Activated CD4-positive, alpha-beta T cell treated with anti-CD3 and anti-CD28 coated beads, Interleukin-2, Interleukin-4, amounts not matched to agents 100 ng/mL and 50 ng/mL, durations not matched to agents 16 hours and 8 hours (primary cell): ENCODE results near the gene CSNK2A3.
A peak's percentile ranks its signal among the peaks of the same experiment; 100 is the strongest.

Source experiments
- DNase-seq: peaks from one replicate; pipeline ENCODE4 v3.0.0-alpha.2; 2020; ENCODE audit warnings: low spot score

Gene CSNK2A3

GRCh38 chr11:11335043-11335442, 18.0 kb downstream of the CSNK2A3 start:
- no peak for DNase-seq

- no peak for DNase-seq
These were observed 18.4 kb downstream of the CSNK2A3 start for GRCh38 chr11:11334607-11335006.

GRCh38 chr11:11332141-11332710, 20.8 kb downstream of the CSNK2A3 start:
- no peak for DNase-seq

GRCh38 chr11:11329062-11329806, 23.8 kb downstream of the CSNK2A3 start:
- DNase-seq = peak; percentile 14

GRCh38 chr11:11324090-11324489, 29.0 kb downstream of the CSNK2A3 start:
- DNase-seq = no peak

- DNase-seq = no peak
These were observed 30.9 kb downstream of the CSNK2A3 start for GRCh38 chr11:11322101-11322500.

- no peak for DNase-seq
These were observed 32.2 kb downstream of the CSNK2A3 start for GRCh38 chr11:11320825-11321224.

GRCh38 chr11:11318961-11319360, 34.1 kb downstream of the CSNK2A3 start:
- no peak for DNase-seq

- no peak for DNase-seq
These were observed 34.6 kb downstream of the CSNK2A3 start for GRCh38 chr11:11318461-11318860.

GRCh38 chr11:11316651-11317230, 36.3 kb downstream of the CSNK2A3 start:
- no peak for DNase-seq

- DNase-seq = no peak
These were observed 39.0 kb downstream of the CSNK2A3 start for GRCh38 chr11:11313902-11314692.

- DNase-seq = no peak
These were observed 39.6 kb downstream of the CSNK2A3 start for GRCh38 chr11:11313426-11313825.

GRCh38 chr11:11312738-11313137, 40.3 kb downstream of the CSNK2A3 start:
- no peak for DNase-seq

GRCh38 chr11:11311169-11311568, 41.9 kb downstream of the CSNK2A3 start:
- peak; percentile 2 for DNase-seq

- no peak for DNase-seq
These were observed 43.1 kb downstream of the CSNK2A3 start for GRCh38 chr11:11309906-11310305.

- no peak for DNase-seq
These were observed 44.8 kb downstream of the CSNK2A3 start for GRCh38 chr11:11308249-11308648.

GRCh38 chr11:11306855-11307254, 46.2 kb downstream of the CSNK2A3 start:
- DNase-seq = no peak

- no peak for DNase-seq
These were observed 48.5 kb downstream of the CSNK2A3 start for GRCh38 chr11:11304550-11304949.

GRCh38 chr11:11302565-11302964, 50.5 kb downstream of the CSNK2A3 start:
- DNase-seq = no peak
